Lower lobe of right lung (tissue), 2 donors: Measurements from ENCODE around the gene HCN3. TPM values are rescaled to one million over a fixed set of nuclear protein-coding genes. Genes with fewer than 3 reads are reported as not detected.

Experiments used
- ATAC-seq, 2 donors: fragments of 200-7000 bp; cut with Tn5 transposase; one replicate each; pipeline ENCODE4 v1.9.1; 2020 to 2022; ENCODE audit warnings: mild to moderate bottlenecking in 2 of 2, moderate library complexity in 2 of 2
- DNase-seq: peaks from one replicate; pipeline ENCODE4 v3.0.0-alpha.2; 2020
- H3K27ac ChIP-seq: fragments of 200-600 bp; one replicate; pipeline ENCODE4 v1.8.0; 2022
- H3K27me3 ChIP-seq: fragments of 200-600 bp; one replicate; pipeline ENCODE4 v1.8.0; 2022; ENCODE audit warnings: low read depth
- H3K36me3 ChIP-seq: fragments of 200-600 bp; one replicate; pipeline ENCODE4 v1.8.0; 2022; ENCODE audit warnings: mild to moderate bottlenecking
- H3K4me1 ChIP-seq: fragments of 200-600 bp; one replicate; pipeline ENCODE4 v1.8.0; 2022
- H3K4me3 ChIP-seq: fragments of 200-600 bp; one replicate; pipeline ENCODE4 v1.8.0; 2022; ENCODE audit warnings: mild to moderate bottlenecking
- H3K9me3 ChIP-seq: fragments of 200-600 bp; one replicate; pipeline ENCODE4 v1.8.0; 2022
- CTCF ChIP-seq: fragments of 200-600 bp; IDR thresholded peaks from one replicate; pipeline ENCODE4 v1.8.0; 2022; ENCODE audit warnings: antibody characterized with exemption, mild to moderate bottlenecking
- intact Hi-C: fragments of 100-400 bp; cut with DNase I; formaldehyde crosslinking; loops from one replicate; pipeline ENCODE4 v1.11.0; 2022
- total RNA-seq: library from RNA; stranded (reverse); fragmentation: NEBNext Ultra II Directional; extraction: Animal tissue kit (Norgen Biotek cat#: 25700); gene quantifications from one replicate; pipeline ENCODE4 v1.2.1, GENCODE V29; 2021
- donor health status: DM: no; HTN: yes; CAD: no; lungs with severe emphysema.

The HCN3 gene
- total RNA-seq, 1 donor from 2014 or later = 4.2 TPM

- H3K27ac ChIP-seq = no peak overlapping the region
- no peaks in the 10 kb centered on the region for H3K9me3 ChIP-seq
- intact Hi-C loops = no loop called here
- no peak overlapping the region for H3K4me3 ChIP-seq
- no peak for TF ChIP-seq CTCF
- DNase-seq (no peak), ATAC-seq (no peak)
- peaks cover 20% of the 10 kb centered on the region for H3K27me3 ChIP-seq
- peaks cover 6% of the 10 kb centered on the region for H3K4me1 ChIP-seq
- no peaks in the 10 kb centered on the region for H3K36me3 ChIP-seq
These were observed 22.8 kb downstream of the HCN3 start for GRCh38 chr1:155300024-155300423.

GRCh38 chr1:155300553-155301329, 23.5 kb downstream of the HCN3 start:
- DNase-seq = no peak
- Histone ChIP-seq H3K4me1 (no peaks in the 10 kb centered on the region), H3K4me3 (no peak overlapping the region), H3K27ac (no peak overlapping the region), H3K9me3 (no peaks in the 10 kb centered on the region), H3K27me3 (peaks cover 13% of the 10 kb centered on the region), H3K36me3 (no peaks in the 10 kb centered on the region)
- ATAC-seq = no peak
- intact Hi-C loops = no loop called here
- no peak for TF ChIP-seq CTCF

- Histone ChIP-seq H3K27me3 (peaks cover 7% of the 10 kb centered on the region), H3K4me3 (no peak within 1 kb of the TSS), H3K36me3 (no peaks in the 10 kb centered on the region), H3K4me1 (no peaks in the 10 kb centered on the region), H3K9me3 (no peaks in the 10 kb centered on the region), H3K27ac (no peak within 1 kb of the TSS)
- DNase-seq = no peak
- ATAC-seq = no peak
- TF ChIP-seq CTCF = no peak
- intact Hi-C loops = no loop called here
These were observed 24.1 kb downstream of the HCN3 start, which contains the start of gene PKLR for GRCh38 chr1:155301342-155301841. PKLR (minus strand) TSS chr1:155301438; CDS start chr1:155301395, 43 bp downstream.

- ATAC-seq = no peak
- intact Hi-C loops = no loop called here
These were observed 27.3 kb downstream of the HCN3 start for GRCh38 chr1:155304558-155305063.

GRCh38 chr1:155305881-155306391, 28.7 kb downstream of the HCN3 start:
- intact Hi-C loops = no loop called here
- no peaks in the 10 kb centered on the region for H3K27me3 ChIP-seq
- no peak for TF ChIP-seq CTCF
- H3K9me3 ChIP-seq = no peaks in the 10 kb centered on the region
- ATAC-seq (no peak), DNase-seq (no peak)
- H3K36me3 ChIP-seq = peaks cover 9% of the 10 kb centered on the region
- no peak overlapping the region for H3K27ac ChIP-seq
- H3K4me3 ChIP-seq = no peak overlapping the region
- H3K4me1 ChIP-seq = peaks cover 24% of the 10 kb centered on the region

More at GRCh38 chr1:155304558-155305063, 27.3 kb downstream of the HCN3 start:
- DNase-seq = no peak
- no peak for TF ChIP-seq CTCF
- H3K9me3 ChIP-seq = no peaks in the 10 kb centered on the region
- H3K27me3 ChIP-seq = no peaks in the 10 kb centered on the region
- H3K4me1 ChIP-seq = peaks cover 11% of the 10 kb centered on the region
- H3K36me3 ChIP-seq = no peaks in the 10 kb centered on the region
- no peak overlapping the region for H3K4me3 ChIP-seq
- no peak overlapping the region for H3K27ac ChIP-seq
